ENCODE data around the gene MSX2.
"Not testable (repeated sequence)": the region's sequence is repeated elsewhere in the genome, so short reads cannot be mapped to it uniquely, and the experiment has no call there.

MSX2 gene

DNA sequence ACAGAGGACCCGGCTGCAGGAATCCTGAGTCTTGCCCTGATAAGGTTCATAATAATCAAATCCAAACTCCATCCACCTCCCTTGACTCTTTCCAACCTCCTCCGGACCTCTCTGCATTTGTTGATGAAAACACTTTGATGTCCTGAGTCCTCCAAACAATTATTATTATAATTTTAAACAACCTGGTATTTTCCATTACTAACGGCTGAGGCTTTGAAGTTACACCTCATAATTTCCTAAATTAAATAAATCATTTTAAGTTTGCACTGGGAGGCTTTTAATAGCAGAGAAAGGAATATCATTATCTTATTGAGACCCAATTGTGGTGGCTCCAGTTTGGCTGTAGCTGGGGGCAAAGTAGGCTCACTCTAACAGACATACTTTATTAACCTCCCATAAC is 9.5 kb downstream of the MSX2 start:
- no peak for DNase-seq

DNA sequence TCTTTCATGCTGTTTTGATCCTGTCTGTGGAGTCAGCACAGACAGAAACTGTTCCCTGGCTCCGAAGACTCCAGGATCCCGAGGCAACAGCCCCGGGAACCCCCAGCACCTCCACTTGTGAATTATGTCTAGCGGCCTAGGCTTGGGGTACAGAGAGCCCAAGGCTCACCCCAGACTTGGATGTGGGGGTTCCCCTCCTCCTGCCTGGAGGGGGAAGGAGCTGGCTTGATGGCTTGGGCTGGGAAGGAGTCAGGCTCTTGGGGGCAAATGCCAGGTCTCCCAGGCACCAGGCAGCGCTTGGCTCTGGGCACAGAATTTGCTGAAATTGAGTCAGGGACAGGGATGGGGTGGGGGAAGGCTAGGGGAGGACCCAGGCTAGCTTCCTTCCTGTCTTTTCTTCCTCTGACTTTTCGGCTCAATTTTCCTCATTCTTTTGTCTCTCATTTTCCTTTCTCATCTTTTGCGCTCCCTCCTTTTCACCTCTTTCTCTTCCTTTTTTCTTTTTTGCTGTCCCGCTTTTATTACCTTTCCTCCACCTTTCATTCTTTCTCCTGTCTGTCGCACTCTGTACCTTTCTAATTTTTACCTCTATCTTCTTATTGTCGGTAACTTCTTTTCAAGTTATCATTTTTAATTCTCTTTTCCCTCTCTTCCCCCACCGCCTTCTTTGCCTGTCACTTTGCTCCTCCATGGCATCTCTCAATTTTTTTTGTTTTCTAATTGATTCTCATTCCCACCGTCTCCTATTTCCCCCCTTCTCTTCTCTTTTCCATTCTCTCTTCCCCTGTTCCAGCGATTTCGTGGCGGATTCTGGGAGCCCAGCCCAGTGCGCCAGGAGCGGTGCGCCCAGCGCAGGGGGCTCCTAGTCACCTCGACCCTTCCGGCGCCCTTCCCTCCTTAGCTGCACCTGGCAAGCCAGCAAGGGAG is 10.5 kb downstream of the MSX2 start:
- no peak for DNase-seq

DNA sequence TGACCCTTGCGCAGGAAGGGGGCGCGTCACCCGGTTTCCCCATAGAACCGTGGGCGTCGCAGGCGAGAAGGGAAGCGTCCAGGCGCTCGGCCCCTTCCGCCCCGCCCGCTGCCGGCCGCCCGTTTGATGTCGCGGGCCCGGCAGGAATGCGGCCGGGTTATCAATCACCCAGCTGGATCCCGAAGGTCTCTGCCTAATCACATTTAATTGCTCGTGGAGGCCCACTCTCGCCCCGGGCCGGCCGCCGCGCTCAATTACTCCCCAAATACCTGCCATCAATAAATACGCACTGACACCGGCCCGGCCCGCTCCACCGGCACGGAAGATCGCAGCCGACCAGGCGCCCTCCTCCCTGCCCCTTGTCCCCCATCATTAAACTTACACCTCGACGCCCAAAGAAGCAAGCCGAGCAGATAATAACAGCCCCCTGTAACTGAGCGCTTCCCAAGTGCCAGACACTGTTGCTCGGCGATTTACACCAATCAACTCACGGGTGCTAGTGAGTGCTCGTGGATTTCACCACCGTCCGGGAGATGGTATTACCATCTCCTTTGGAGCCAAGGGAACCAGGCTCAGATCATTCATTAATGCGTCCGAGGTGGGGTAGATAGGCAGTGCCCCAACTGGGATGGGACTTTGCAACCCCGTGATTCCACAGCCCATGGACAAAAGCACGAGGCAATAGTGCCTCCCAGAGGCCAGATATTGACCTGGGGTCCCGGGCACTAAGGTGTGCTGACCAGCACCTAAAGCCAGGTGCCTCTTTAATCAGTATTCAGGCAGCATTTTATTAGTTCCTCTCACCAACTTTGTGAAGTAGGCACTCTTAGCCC is 11.3 kb downstream of the MSX2 start:
- no peak for DNase-seq

DNA sequence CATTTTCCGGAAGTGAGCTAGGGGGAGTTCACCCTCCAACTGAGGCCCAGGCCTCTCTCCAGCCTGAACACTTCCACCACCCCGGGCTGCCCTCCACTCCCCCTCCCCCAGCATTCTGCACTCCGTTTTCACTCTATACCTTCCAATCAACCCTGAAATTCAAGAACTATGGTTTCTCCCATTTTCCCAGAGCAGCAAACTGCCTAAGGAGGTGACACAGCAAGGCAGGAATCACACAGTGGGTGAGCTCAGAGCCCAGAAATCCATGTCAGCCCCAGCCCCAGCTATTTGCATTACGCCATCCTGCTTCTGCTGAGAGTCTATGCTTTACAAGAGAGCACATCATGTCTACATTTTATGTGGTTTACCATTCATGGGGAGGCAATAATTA is 11.9 kb downstream of the MSX2 start:
- no peak for DNase-seq

DNA sequence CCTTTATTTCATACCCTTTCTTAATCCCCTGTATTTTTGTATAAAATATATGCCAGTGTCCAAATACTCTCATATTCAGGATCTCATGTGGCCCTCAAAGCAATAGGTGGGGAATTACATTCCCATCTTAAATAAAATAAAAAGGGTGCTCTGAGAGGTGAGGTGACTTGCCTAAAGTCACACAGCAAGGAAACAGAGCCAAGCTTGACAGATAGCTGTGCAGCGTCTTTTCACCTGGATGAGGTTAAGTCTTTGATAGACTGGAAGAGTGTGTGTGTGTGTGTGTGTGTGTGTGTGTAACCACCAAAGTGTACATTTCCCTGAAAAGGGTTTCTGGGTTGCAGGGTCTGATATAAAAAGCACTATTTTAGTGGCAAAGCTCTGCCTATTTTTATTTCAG is 12.4 kb downstream of the MSX2 start:
- no peak for DNase-seq

DNA sequence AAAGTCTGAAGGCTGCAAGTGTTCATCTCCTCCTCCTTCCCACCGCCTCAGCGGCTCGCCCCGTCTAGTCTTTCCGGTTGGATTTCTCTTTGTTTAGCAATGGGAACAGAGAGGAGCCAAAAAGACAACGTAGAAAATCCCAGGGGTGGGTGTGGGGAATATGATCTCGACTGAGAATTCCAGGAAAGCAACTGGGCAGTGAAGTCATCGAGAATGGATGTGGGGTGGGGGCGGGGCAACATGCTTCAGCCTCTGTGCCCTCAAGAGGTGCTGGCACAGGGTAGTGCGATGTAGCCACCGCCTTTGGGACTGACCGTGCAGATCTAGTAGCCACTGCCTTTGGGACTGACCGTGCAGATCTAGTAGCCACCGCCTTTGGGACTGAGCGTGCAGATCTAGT is 12.9 kb downstream of the MSX2 start:
- DNase-seq: no peak

DNA sequence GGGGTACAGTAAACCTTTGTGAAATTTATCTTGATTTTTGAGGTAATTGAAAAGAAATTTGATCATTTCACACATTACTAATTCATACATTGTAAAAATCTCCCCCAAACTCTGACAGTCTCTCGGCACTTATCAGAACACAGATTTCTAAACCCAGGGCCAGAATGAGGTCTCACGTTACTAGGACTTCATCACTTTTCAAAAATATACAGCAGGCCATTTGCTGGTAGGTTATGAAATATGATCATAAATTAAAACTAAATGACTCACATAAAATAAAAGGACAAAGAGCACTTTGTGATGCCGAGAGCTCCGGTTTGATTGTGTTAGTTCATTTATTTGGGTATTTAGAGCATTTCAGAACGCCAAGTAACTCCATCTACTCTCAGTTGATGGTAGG is 17.0 kb downstream of the MSX2 start:
- no peak for DNase-seq

DNA sequence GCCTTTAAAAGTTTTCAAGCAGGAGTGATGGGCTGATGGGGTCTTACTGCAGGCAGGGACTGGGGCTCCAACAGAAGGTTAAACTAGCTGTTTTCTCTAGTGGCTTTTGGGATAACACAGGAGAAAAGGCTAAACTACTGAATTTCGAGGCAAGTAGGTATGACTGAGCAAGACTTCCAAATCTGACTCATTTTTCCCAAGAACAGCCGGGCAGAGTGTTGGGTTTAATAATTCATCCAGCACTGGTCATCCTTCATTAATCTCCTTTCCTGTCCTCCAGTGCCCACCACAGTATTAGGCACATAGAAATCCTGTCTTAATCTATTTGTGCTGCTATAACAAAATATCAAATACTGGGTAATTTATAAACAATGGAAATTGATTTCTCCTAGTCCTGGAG is 20.5 kb downstream of the MSX2 start:
- no peak for DNase-seq

DNA sequence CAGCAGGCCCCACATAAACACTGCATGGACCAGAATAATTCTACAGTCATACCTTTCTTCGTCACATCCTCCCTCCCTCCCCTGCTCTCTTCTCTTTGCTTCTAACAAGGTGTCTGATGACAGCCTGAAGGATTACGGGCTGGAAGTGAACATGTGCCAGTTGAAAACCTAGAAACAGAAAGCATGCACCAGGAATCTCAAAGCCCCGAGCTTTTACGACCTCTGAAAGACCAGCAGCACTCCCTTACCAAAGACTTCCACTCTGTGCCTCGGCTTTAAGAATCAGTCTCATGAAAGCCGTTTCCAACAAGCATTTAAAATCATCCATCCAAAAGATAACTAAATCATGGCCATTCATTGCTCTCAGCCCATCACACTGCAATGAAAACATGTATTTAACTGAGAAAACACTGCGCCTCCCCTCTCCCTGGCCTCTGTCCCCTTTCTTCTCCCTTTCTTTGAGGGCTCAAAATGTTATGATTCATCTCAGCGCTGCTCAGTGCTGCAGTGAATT is 21.3 kb downstream of the MSX2 start:
- no peak for DNase-seq

DNA sequence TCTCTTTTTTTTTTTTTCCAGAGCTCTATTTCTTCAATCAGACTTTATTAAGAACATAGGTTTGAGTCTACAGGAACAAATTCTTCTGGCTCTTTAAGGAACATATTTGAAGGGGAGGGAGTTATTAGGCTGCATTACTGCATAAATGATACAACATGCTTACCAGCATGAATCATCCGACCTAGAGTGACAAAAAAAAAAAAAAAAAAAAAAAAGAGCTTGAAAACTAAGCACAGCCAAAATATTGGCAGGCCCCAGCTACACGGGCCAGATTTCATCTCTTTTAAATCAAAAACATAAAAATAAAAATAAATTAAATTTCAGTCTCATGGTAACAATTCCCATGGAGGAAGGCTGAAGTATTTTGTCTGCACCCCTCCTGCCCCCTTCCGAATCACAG is 26.3 kb downstream of the MSX2 start:
- DNase-seq: no peak

DNA sequence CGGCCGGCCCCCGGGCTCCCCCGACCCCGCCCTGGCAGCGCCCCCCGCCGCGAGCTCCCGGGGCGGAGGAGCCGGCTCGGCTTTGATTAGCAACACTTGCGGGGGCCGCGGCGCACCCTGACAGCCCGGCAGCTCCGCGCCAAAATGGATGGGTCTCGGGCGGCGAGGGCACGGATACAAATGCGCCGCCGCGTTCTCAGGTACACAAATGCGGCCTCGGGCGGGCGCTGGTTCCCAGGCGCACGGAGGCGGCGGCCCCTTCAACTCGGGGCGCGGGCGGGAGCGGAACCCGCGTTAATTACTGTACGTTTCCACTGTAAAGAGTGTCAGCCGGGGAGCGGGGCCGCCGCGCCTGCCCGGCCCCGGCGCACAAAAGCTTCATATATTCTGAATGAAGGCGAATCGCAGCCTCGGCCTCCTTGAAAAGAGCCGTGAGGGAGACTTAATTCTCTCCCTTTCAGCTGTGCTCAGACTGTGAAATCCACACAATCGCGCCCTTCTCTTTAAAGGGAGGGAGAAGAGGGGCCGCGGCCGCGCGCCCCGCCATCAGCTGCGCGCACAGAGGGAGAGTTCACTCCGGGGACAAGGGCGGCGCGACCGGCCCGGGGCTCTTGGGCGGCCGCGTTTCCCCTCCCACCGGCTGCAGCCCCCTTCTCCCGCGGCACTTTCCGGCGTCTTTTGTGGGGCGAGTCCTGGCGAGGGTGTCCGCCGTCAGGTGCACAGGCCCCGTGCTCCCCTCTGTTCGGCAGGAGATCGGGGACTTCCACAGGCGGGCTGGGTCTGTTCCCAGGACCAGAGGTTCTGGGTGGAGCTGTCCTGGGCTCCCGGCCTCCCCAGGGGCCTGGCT is 27.0 kb downstream of the MSX2 start:
- DNase-seq: peak; percentile 14

DNA sequence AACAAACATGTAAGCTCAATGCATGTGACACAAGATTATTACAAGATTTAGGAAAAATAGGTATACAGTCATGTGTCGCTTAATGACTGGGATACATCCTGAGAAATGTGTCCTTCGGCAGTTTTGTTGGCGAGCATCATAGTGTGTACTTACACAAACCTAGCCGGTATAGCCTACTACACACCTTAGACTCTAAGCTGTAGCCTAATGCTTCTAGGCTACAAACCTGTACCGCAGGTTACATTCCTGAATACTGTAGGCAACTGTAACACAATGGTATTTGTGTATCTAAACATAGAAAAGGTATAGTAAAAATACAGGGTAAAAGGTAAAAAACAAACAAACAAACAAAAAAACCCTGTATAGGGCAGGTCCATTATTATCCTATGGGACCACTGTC is 27.7 kb downstream of the MSX2 start:
- DNase-seq: no peak

DNA sequence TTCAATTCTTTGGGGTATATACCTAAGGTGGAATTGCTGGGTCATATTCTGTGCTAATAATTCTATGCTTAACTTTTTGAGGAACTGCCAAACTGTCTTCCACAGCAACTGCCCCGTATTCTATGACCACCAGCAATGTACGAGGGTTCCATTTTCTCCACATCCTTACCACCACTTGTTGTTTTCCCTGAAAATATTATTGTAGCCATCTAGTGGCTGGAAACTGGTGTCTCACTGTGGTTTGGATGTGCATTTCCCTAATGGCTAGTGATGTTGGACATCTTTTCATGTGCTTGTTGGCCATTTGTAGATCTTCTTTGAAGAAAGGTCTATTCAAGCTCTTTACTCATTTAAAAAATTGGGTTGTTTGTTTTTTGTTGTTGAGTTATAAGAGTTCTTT is 30.7 kb downstream of the MSX2 start:
- no peak for DNase-seq

DNA sequence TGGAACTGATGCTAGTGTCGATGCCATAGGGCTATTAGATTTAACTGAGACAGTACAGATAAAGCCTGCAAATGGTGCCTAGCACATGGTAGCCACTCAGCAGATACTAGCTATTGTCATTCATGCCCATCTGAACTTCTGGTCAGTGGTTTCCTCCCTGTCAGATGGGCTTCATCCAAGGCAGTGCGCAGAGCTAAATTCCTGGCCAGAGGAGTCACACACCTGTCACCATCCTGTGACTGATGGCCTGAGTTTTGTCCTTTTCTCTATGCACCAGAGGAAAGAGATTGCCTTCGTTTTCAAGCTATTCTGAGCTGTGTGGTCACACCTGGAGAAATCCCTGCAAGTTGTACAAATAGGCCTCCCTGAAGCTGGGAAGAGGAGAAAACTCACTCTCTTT is 34.7 kb downstream of the MSX2 start:
- no peak for DNase-seq

DNA sequence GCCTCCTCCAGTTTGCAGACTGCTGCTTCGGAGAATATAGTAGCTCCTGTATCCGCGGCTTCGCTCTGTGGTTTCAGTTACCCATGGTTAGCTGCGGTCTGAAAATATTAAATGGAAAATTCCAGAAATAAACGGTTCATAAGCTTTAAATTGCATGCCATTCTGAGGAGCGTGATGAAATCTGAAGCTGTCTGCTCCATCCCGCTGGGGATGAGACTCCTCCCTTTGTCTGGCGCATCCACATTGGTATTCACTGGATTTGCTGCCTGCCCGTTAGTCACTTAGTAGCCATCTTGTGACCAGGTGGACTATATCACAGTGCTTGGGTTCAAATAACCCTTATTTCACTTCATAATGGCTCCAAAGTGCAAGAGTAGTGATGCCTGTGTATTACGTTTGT is 36.3 kb downstream of the MSX2 start:
- no peak for DNase-seq

DNA sequence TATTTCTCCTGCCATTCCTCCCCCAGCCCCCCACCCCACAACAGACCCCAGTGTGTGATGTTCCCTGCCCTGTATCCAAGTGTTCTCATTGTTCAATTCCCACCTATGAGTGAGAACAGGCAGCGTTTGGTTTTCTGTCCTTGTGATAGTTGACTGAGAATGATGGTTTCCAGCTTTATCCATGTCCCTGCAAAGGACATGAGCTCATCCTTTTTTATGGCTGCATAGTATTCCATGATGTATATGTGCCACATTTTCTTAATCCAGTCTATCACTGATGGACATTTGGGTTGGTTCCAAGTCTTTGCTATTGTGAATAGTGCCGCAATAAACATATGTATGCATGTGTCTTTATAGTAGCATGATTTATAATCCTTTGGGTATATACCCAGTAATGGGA is 37.0 kb downstream of the MSX2 start:
- DNase-seq: not testable (repeated sequence)

DNA sequence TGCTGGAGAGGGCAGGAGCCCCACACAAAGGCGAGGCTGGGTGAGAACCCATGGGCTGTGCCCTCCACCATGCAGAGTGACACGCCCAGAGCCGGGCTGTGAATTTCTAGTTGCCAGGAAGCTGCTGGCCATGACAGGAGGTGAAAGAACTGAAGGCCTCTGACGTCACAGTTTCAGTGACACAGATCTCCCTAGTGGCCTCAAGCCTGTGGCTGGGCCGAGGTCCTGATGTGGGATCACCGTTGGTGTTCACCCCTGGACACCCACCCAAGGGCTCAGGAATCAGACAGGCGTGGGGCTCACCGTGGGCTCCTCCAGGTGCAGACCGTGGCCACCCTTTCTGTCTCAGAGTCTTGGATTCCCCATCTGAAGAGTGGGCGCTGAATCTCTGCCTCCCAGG is 39.9 kb downstream of the MSX2 start:
- no peak for DNase-seq

DNA sequence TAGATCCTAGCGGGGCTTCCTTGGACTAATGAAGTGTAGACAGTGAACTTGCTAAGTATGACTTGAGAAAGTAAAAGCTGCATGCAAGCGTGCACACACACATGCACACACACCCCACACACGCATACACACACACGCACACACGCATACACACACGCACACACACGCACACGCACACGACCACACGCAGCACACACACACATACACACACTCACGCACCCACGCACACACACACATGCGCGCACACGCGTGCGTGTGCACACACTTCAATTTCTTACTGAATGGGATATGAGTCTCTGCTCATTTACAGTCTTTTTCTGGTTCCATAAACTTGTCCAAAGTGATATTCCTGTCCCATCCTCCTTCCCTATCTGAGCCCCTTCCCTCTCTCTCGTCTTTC is 41.2 kb downstream of the MSX2 start:
- no peak for DNase-seq

DNA sequence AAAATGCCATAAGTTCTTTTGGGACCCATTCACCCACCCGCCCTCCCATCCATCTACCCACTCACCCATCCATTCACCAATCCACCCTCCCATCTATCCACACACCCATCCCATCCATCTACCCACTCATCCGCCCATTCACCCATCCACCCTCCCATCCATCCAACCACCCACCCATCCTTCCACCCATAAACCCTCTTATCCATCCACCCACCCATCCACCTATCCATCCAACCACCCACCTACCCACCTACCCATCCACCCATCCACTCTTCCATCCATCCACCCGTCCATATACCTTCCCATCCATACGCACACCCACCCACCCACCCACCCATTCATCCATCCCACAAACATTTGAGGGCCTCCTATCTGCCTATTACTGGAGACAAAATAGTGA is 43.3 kb downstream of the MSX2 start:
- no peak for DNase-seq

DNA sequence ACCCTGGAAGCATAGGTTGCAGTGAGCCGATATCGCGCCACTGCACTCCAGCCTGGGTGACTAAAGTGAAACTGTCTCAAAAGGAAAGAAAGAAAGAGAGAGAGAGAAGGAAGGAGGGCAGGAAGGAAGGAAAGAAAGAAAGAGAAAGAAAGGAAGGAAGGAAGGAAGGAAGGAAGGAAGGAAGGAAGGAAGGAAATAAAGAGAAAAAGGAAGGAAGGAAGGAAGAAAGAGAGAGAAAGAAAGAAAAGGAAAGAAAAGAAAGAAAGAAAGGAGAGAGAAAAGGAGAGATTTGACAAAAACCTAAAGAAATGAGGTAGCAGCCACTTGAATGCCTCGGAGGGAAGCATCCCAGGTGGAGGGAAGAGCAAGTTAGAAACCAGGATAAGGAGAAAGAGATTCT is 44.6 kb downstream of the MSX2 start:
- DNase-seq: no peak

DNA sequence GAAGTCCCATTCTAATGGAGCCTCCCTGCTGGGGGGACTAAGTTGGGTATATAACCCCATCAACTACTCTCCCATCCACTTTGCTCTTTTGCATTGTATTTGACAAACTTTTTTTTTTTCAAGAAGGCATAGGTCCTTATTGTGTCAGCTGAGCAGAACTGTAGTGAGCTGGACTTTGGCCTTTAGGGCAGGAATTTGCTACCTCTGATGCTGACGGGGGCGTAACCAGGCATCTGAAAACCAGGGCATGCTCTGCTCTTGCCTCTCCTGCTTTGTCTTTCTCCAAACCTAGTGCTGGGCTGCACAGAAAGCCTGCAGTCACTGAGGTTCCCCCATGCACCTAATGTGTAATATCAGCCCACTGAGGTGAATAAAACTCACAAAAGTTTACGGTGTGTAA is 49.0 kb downstream of the MSX2 start:
- DNase-seq: no peak

DNA sequence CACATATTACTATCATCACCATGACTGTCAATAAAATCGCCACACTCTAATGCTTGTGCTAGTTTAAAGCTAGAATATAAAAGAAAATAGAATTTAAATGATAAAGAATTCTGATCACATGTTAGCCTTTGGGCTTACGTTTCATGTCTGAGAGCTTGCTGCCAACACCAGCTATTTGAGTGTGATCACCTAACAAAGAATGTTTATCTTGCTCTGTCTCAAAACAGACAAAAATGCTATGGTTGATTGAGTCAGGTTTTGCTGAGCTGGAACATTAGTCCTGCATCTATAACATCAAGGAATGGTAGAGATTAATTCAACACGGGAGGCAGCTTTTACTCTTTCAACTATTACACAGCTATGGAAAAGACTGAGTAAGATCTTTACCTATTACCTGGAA is 50.7 kb downstream of the MSX2 start:
- DNase-seq: no peak

DNA sequence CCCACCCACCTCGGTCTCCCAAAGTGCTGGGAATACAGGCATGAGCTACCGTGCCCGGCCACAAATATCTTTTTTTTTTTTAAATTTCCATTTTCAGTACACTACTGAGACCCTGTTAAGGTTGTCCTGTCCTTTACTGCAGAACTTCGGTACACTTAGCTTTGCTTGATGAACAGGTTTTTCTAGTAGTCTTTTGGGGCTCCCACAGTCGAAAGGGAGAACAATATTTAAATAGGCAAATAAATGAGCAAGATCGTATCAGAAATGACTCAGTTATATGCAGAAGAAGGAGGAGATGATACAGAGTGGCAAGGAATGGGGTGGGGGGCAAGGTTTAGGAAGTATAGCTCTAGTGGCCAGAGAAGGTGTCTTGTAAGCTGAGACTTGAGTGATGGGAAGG is 52.7 kb downstream of the MSX2 start:
- no peak for DNase-seq
